ENCODE data around the gene CLK1. TPM values are rescaled to one million over a fixed set of nuclear protein-coding genes. Genes with fewer than 3 reads are reported as not detected.

CLK1 gene
- total and polyA plus RNA-seq, 2 of the 13 experiments (the other 11 are each of a cell fraction or from before 2014, with no cell fraction given) = 66.6 to 101 TPM

- TF ChIP-seq ZBTB33 (CRISPR knock-in tag; IDR thresholded peaks at IDR 0.05) (no peak), ISX (CRISPR knock-in tag; conservative IDR thresholded peaks at IDR 0.05) (no peak; the same call in 1 of the 2 replicates), ATF4 (CRISPR knock-in tag; IDR thresholded peaks at IDR 0.05) (peak in 1 of 2 experiments; percentile 40; a peak in 1 of 4 replicates), MAFK (conservative IDR thresholded peaks at IDR 0.05 in 1 of 2, IDR thresholded peaks at IDR 0.05 in 1 of 2; ENCODE audit: low read length in 2 of 2) (no peak), SOX13 (IDR thresholded peaks at IDR 0.05) (no peak), SOX13 (CRISPR knock-in tag; conservative IDR thresholded peaks at IDR 0.05 in 1 of 2, IDR thresholded peaks at IDR 0.05 in 1 of 2) (peak in 1 of 2 experiments; percentile 69; a peak in 2 of 4 replicates), ZNF800 (CRISPR knock-in tag; IDR thresholded peaks at IDR 0.05) (peak; percentile 79), ETV5 (CRISPR knock-in tag; IDR thresholded peaks at IDR 0.05; ENCODE audit: borderline replicate concordance) (peak; percentile 94), HNRNPK (IDR thresholded peaks at IDR 0.05; ENCODE audit: low read depth, low read length, poor library complexity, severe bottlenecking) (no peak), ZNF878 (CRISPR knock-in tag; IDR thresholded peaks at IDR 0.05) (no peak; the same call in 1 of the 2 replicates), ZNF253 (CRISPR knock-in tag; IDR thresholded peaks at IDR 0.05; ENCODE audit: borderline replicate concordance) (peak; percentile 94), RORA (CRISPR knock-in tag; IDR thresholded peaks at IDR 0.05) (0 out of 2 replicates have a peak, but pooled peaks have one; percentile 70), NFE2 (CRISPR knock-in tag; IDR thresholded peaks at IDR 0.05) (no peak), MYC (CRISPR knock-in tag; IDR thresholded peaks at IDR 0.05; ENCODE audit: borderline replicate concordance) (peak; percentile 73), ZGPAT (CRISPR knock-in tag; IDR thresholded peaks at IDR 0.05) (peak; percentile 91), ASH2L (IDR thresholded peaks at IDR 0.05; ENCODE audit: insufficient read length, low read depth, low read length) (peak; percentile 98), CC2D1A (CRISPR knock-in tag; IDR thresholded peaks at IDR 0.05) (peak; percentile 58; the same call in 1 of the 2 replicates), CEBPG (CRISPR knock-in tag; IDR thresholded peaks at IDR 0.05) (peak; percentile 55; the same call in 1 of the 2 replicates), MTA3 (CRISPR knock-in tag; IDR thresholded peaks at IDR 0.05) (no peak), SRF (IDR thresholded peaks at IDR 0.05; ENCODE audit: low read depth, low read length) (peak; percentile 81)
These were observed 24.5 kb upstream of the CLK1 start, which contains the start of the genes NIF3L1 and PPIL3 (continued) for GRCh38 chr2:200888704-200889625.
